Measurements from ENCODE around the gene MTUS2.

Gene MTUS2

GRCh38 chr13:28820099-28821051 is at the start of gene MTUS2:
Gene MTUS2 (plus strand): TSS chr13:28820339.
- TF ChIP-seq CTCF (conservative IDR thresholded peaks at IDR 0.05): peak; percentile 66
- H3K27ac ChIP-seq: peak within 1 kb of the TSS; percentile 74

DNA sequence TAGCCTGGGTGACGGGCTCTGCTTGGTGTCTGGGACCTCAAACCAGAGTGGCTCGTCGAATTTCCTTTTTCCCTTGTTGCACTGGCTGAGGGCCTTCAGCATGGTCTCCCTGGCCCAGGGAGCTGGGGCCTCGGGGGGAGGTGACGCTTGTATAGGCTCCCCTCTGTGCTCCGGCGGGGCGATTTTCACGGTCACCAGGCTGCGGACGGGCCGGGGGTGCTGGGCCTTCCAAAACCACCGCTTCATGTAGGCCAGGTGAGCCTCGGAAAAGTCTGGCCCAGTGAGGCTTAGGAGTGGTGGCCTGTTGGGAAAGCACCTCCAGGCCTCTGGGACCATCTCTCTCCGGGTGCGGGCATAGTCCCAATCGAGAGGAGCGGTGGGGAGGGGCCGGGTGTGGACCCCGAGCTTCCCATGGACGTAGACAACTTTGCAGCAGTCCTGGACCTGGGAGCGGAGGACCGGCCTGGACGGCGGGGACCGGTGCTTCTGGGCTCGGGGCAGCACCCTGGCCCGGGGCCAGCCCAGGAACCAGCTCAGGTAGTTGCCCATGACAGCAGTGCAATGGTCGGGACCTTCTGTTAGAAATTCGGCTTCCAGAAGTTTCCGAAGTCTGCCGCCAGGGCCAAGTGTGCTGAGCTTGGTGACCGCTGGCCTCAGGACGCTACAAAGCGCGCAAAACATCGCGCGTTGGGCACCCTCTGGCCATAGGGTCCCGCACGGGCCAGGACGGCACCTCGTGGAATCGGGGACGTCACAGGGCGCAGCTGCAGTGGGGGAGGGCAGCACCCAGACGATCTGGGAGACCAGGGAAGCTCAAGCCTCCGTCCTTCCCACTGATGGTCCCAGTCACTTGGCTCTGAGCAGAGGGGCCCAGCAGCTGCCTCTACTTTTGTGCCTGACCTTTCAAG is 41.6 kb upstream of the MTUS2 start:
- H3K27ac ChIP-seq: no peak overlapping the region
- TF ChIP-seq CTCF (conservative IDR thresholded peaks at IDR 0.05): no peak

DNA sequence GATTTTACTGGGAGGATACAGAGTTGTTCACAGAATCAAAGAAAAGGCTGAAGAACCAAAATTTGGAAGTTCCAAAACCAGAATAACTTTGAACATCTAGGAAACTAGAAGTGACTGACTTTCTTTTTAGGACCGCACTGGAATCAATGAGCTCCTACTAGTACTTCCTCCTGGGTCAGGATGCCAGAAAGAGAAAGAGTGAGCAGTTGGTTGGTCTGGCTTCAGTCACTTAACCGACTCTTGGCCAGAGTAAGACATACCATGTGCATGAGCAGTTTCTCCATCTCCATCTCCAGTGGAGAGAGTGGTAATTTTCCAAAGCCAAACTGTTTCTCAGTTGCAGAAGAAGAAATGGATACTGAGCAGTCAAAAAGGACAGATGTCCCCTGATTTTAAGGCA is 27.1 kb upstream of the MTUS2 start:
- TF ChIP-seq CTCF (conservative IDR thresholded peaks at IDR 0.05): no peak
- H3K27ac ChIP-seq: no peak overlapping the region

DNA sequence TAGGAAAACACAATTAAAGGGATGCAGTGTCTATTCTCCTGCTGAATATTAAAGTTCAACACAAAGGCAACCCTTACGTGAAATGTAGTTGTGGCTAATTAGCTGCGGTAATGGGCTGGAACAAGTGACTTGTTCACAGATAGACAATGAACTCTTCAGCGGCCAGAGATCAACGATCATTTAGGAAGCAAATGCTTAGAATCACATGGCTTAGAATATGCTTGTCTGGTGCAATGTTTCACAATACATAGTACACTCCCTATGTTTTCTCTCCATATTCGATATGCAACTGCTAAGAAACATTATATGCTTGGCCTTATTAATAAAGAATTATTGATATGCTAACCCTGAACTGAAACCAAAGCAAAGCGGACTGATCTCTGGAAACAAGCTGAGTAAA is 25.7 kb upstream of the MTUS2 start:
- TF ChIP-seq CTCF (conservative IDR thresholded peaks at IDR 0.05): no peak
- H3K27ac ChIP-seq: no peak overlapping the region

- no peak overlapping the region for H3K27ac ChIP-seq
- TF ChIP-seq CTCF (conservative IDR thresholded peaks at IDR 0.05): peak; percentile 32
These were observed 23.2 kb upstream of the MTUS2 start for GRCh38 chr13:28796938-28797257.

GRCh38 chr13:28805193-28805819 is 14.8 kb upstream of the MTUS2 start:
- peak; percentile 86 for TF ChIP-seq CTCF (conservative IDR thresholded peaks at IDR 0.05)
- H3K27ac ChIP-seq: no peak overlapping the region

GRCh38 chr13:28817204-28817603 is 2.9 kb upstream of the MTUS2 start:
- no peak for TF ChIP-seq CTCF (conservative IDR thresholded peaks at IDR 0.05)
- H3K27ac ChIP-seq: no peak overlapping the region
